HUES48 (cell line): ENCODE results near the gene RXRA.

ENCODE experiments used
- H3K27ac ChIP-seq: one replicate; pipeline ENCODE4 v1.7.0; 2013; ENCODE audit warnings: low read depth, low read length, inconsistent platforms
- H3K27me3 ChIP-seq: 2 replicates; pipeline ENCODE4 v1.6.1; 2013; ENCODE audit warnings: mild to moderate bottlenecking, low read length; ENCODE audit not compliant: control insufficient read depth, insufficient read depth
- H3K36me3 ChIP-seq: 2 replicates; pipeline ENCODE4 v1.6.1; 2013; ENCODE audit warnings: low read length; ENCODE audit not compliant: control insufficient read depth, insufficient read depth
- H3K4me1 ChIP-seq: 2 replicates; pipeline ENCODE4 v1.6.1; 2013; ENCODE audit warnings: mild to moderate bottlenecking, low read length; ENCODE audit not compliant: control insufficient read depth, insufficient read depth
- H3K4me3 ChIP-seq: 2 replicates; pipeline ENCODE4 v1.5.1; 2013; ENCODE audit warnings: mild to moderate bottlenecking, low read depth, low read length
- H3K9ac ChIP-seq: 2 replicates; pipeline ENCODE4 v1.6.1; 2013; ENCODE audit warnings: mild to moderate bottlenecking, low read depth, low read length, moderate library complexity
- H3K9me3 ChIP-seq: 2 replicates; pipeline ENCODE4 v1.6.1; 2013; ENCODE audit warnings: low read length; ENCODE audit not compliant: control insufficient read depth, insufficient read depth

The RXRA gene

GRCh38 chr9:134434894-134435506, 108.7 kb downstream of the RXRA start:
- Histone ChIP-seq H3K27ac (peak overlapping the region; percentile 21), H3K9me3 (no peaks in the 10 kb centered on the region), H3K27me3 (no peaks in the 10 kb centered on the region), H3K36me3 (peaks cover 22% of the 10 kb centered on the region), H3K9ac (no peak overlapping the region), H3K4me3 (no peak overlapping the region), H3K4me1 (no peaks in the 10 kb centered on the region)

DNA sequence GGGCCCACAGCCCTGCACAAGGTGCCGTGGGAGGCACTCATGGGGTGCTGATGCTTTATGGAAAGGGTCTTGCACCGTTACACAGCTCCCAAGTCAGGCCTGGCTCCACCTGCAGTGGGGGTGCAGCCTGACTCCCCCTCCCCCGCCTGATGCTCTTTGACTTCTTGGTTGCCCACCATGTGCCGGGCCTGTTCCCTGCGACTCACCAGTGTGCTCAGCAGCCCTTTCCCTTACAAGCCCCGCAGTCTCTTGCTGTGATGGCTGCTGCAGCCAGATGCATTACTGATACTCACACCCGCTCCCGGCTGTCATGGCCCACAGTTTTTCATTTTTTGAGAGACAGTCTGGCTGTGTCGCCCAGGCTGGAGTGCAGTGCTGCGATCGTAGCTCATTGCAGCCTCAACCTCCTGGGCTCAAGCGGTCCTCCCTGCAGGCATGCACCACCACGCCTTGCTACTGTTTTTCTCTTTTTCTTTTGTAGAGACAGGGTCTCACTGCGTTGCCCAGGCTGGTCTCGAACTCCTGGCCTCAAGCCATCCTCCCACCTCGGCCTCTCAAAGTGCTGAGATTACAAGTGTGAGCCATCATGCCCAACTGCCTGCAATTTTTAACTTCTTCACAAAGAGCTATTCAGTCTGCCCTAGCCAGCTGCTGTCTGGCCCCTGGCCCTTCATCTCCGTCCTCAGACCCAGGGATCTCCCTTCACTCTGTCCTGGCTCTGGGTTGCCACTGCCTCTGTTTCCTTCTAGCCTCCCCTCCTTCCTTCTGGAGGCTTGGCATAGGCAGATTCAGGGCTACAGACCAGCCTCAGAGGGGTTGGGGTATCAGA, 109.5 kb downstream of the RXRA start:
- H3K36me3 ChIP-seq, result peaks cover 22% of the 10 kb centered on the region
- H3K9me3 ChIP-seq, result no peaks in the 10 kb centered on the region
- no peak overlapping the region for H3K9ac ChIP-seq
- H3K4me3 ChIP-seq, result no peak overlapping the region
- no peaks in the 10 kb centered on the region for H3K4me1 ChIP-seq
- H3K27ac ChIP-seq, result no peak overlapping the region
- H3K27me3 ChIP-seq, result no peaks in the 10 kb centered on the region

GRCh38 chr9:134436379-134436762, 110.1 kb downstream of the RXRA start:
- no peaks in the 10 kb centered on the region for H3K4me1 ChIP-seq
- peaks cover 22% of the 10 kb centered on the region for H3K36me3 ChIP-seq
- H3K27me3 ChIP-seq, result no peaks in the 10 kb centered on the region
- H3K9me3 ChIP-seq, result no peaks in the 10 kb centered on the region
- no peak overlapping the region for H3K27ac ChIP-seq
- H3K4me3 ChIP-seq, result no peak overlapping the region
- no peak overlapping the region for H3K9ac ChIP-seq

- Histone ChIP-seq H3K4me3 (no peak overlapping the region), H3K9ac (no peak overlapping the region)
Measured at GRCh38 chr9:134436911-134437310, 110.7 kb downstream of the RXRA start.

GRCh38 chr9:134437403-134438194, 111.3 kb downstream of the RXRA start:
- Histone ChIP-seq H3K4me3 (no peak overlapping the region), H3K27ac (no peak overlapping the region), H3K36me3 (peaks cover 22% of the 10 kb centered on the region), H3K9me3 (no peaks in the 10 kb centered on the region), H3K27me3 (no peaks in the 10 kb centered on the region), H3K9ac (no peak overlapping the region), H3K4me1 (no peaks in the 10 kb centered on the region)

More at GRCh38 chr9:134436911-134437310, 110.7 kb downstream of the RXRA start:
- H3K9me3 ChIP-seq, result no peaks in the 10 kb centered on the region
- H3K4me1 ChIP-seq, result no peaks in the 10 kb centered on the region
- no peaks in the 10 kb centered on the region for H3K27me3 ChIP-seq
- H3K36me3 ChIP-seq, result peaks cover 22% of the 10 kb centered on the region
- no peak overlapping the region for H3K27ac ChIP-seq

DNA sequence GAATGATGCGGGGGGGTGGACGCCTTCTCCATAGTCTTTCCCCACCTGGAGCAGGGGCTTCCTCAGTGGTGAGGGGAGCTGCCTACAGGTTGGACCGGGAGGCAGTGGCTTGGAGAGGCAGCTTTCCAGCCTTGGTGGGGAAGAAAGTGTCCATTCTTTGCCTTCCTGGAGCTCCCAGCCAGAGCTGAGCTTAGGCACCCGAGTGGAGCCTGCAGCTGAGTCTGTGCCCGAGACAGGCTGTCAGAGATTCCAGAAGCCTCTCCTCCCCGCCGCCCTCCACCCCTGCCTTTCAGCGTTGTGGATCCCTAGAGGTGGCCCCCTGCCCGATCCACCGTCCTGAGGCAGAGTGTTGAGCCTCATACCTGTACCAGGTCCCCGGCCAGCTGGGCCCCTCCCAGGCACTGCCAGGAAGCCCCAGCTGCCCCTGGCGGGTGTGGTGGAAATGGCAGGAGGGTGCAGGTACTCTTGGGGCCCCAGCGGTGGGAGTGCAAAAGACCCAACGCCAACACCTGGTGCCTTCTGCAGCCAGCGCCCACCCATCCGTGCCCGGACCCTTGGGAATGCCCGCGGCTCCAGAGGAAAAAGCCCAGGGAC, 112.0 kb downstream of the RXRA start:
- Histone ChIP-seq H3K36me3 (peaks cover 21% of the 10 kb centered on the region), H3K27me3 (no peaks in the 10 kb centered on the region), H3K4me3 (no peak overlapping the region), H3K9me3 (no peaks in the 10 kb centered on the region), H3K27ac (no peak overlapping the region), H3K4me1 (no peaks in the 10 kb centered on the region), H3K9ac (no peak overlapping the region)

- no peaks in the 10 kb centered on the region for H3K4me1 ChIP-seq
- H3K27me3 ChIP-seq, result no peaks in the 10 kb centered on the region
- H3K9me3 ChIP-seq, result no peaks in the 10 kb centered on the region
- no peak overlapping the region for H3K27ac ChIP-seq
- peaks cover 11% of the 10 kb centered on the region for H3K36me3 ChIP-seq
- no peak overlapping the region for H3K9ac ChIP-seq
- no peak overlapping the region for H3K4me3 ChIP-seq
Measured at GRCh38 chr9:134439368-134439784, 113.1 kb downstream of the RXRA start.

DNA sequence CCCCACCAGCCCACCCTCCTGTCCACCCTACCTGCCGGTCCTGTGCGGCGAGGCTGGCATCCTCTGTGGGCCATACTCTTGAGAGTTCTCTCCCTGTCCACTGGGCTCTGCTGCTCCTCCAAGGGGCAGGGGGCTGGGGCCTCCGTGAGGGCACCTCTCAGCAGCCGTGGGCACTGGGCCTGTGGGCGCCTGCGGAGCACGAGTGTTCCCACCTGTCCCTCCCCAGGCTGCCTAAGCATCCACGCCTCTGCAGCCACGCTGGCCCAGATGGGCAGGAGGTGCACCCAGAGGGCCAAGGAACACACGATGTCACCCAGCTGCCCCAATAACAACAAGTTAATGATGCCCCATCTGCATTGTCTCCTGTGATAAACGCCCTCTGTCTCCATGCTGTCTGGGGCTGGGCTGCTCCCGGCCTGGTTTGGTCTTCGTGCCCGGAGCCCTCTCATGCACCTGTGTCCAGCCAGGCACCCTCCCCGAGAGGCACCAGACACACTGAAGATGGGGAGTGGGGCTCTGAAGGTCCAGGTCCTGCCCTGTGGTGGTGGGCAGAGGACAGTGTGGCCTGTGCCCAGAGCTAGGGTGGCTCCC, 114.5 kb downstream of the RXRA start:
- no peaks in the 10 kb centered on the region for H3K4me1 ChIP-seq
- peaks cover 5% of the 10 kb centered on the region; the same call in 1 of the 2 replicates for H3K36me3 ChIP-seq
- 0 out of 2 replicates have a peak, but pooled peaks cover 4% of the 10 kb centered on the region for H3K9me3 ChIP-seq
- no peak overlapping the region for H3K4me3 ChIP-seq
- no peak overlapping the region for H3K9ac ChIP-seq
- no peaks in the 10 kb centered on the region for H3K27me3 ChIP-seq
- no peak overlapping the region for H3K27ac ChIP-seq

DNA sequence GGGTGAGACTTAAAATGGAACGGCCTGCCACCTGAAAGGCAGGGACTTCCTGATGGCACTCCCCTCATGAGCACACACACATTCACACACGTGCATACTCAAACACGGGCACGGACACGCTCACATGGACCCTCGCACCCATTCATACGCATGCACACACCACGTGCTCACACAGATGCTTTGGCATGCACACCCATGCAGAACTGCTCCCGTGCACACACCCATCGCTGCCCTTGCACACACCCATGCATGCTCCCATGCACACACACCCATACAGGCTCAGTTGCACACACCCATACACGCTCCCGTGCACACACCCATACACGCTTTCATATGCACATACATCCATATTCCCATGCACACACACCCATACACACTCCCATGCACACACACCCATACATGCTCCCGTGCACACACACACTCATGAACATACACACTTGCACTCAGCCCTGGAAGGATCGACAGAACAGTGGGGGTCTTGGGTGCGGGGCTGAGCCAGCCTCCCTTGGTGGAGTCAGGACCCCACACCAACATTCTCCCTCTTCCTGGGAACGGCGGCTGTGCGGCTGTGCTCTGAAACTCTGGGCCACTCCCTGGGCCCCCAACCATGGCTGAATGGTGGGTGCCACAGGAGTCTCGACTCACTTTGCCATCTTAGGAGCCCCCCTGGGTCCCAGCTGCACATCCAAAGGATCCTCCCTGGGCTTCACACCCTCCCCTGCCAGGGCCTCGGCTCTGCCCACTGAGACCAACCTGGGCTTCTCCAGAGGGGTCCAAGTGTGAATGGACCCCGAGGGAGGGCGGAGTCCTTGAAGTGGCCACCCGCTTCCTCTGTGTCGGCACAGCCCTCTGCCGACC, 115.2 kb downstream of the RXRA start:
- peaks cover 4% of the 10 kb centered on the region; the same call in 1 of the 2 replicates for H3K36me3 ChIP-seq
- no peaks in the 10 kb centered on the region for H3K4me1 ChIP-seq
- no peaks in the 10 kb centered on the region for H3K27me3 ChIP-seq
- 0 out of 2 replicates have a peak, but pooled peaks cover 4% of the 10 kb centered on the region for H3K9me3 ChIP-seq
- H3K4me3 ChIP-seq, result no peak overlapping the region
- no peak overlapping the region for H3K9ac ChIP-seq
- H3K27ac ChIP-seq, result no peak overlapping the region

DNA sequence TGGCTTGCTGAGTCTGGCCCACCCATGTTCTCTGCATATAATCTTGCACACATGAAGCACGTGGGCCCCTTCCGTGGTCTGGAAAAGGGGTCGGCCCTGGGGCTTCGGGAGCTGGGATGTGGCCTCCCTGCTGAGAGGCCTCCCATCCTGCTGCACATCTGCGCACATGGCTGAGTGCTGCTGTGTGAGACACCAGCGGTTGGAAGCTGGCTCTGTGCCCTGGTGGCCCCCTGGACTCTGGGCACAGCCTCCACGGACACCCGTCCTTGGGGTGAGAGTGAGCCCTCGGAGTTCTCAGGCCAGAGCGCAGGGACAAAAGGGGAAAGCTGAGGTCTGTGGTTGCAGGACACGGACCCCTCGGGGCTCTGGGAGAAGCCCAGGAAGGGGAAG, 115.8 kb downstream of the RXRA start:
- no peaks in the 10 kb centered on the region for H3K4me1 ChIP-seq
- H3K4me3 ChIP-seq, result no peak overlapping the region
- H3K36me3 ChIP-seq, result no peaks in the 10 kb centered on the region
- H3K27ac ChIP-seq, result no peak overlapping the region
- no peak overlapping the region for H3K9ac ChIP-seq
- H3K27me3 ChIP-seq, result no peaks in the 10 kb centered on the region
- H3K9me3 ChIP-seq, result 0 out of 2 replicates have a peak, but pooled peaks cover 4% of the 10 kb centered on the region
